Left lung (tissue), 10 donors: ENCODE data around the gene PPP1R13B. TPM values are rescaled to one million over a fixed set of nuclear protein-coding genes. Genes with fewer than 3 reads are reported as not detected.

Source experiments
- ATAC-seq: fragments of 200-7000 bp; cut with Tn5 transposase; one replicate; pipeline ENCODE4 v1.9.1; 2020; ENCODE audit warnings: moderate library complexity
- DNase-seq, 4 donors: peaks; one replicate each; pipeline ENCODE4 v3.0.0-alpha.2; 2013 to 2020
- H3K27ac ChIP-seq, 2 donors: fragments of 200-600 bp; sonication (generic) in 1 of 2; one replicate each; pipeline versions ENCODE4 v1.5.0 to v1.8.0; 2020 to 2021
- H3K27me3 ChIP-seq, 2 donors: fragments of 200-600 bp; sonication (generic) in 1 of 2; one replicate each; pipeline versions ENCODE4 v1.5.0 to v1.8.0; 2020 to 2021
- H3K36me3 ChIP-seq, 2 donors: fragments of 200-600 bp; sonication (generic) in 1 of 2; one replicate each; pipeline versions ENCODE4 v1.5.0 to v1.8.0; 2020 to 2021
- H3K4me1 ChIP-seq, 2 donors: fragments of 200-600 bp; one replicate each; pipeline ENCODE4 v1.8.0; 2021
- H3K4me3 ChIP-seq, 2 donors: fragments of 200-600 bp; sonication (generic) in 1 of 2; one replicate each; pipeline versions ENCODE4 v1.5.0 to v1.8.0; 2020 to 2021; ENCODE audit warnings: mild to moderate bottlenecking in 1 of 2
- H3K9me3 ChIP-seq, 2 donors: fragments of 200-600 bp; sonication (generic) in 1 of 2; one replicate each; pipeline versions ENCODE4 v1.5.0 to v1.8.0; 2020 to 2021
- CTCF ChIP-seq, 2 donors: fragments of 200-600 bp; sonication (generic) in 1 of 2; IDR thresholded peaks; one replicate each; pipeline versions ENCODE4 v1.5.0 to v1.8.0; 2021; ENCODE audit warnings: antibody characterized with exemption in 2 of 2
- intact Hi-C, 2 donors: fragments of 100-400 bp; cut with DNase I; formaldehyde crosslinking; loops; one replicate each; pipeline versions ENCODE4 v1.11.2 to v1.14.2; 2022
- polyA plus RNA-seq, 6 donors: library from polyadenylated mRNA; unstranded; fragments of 120-200 nt; gene quantifications; one replicate each; pipeline ENCODE4 v1.2.1, GENCODE V29; 2013; ENCODE audit not compliant: insufficient read length in 6 of 6
- total RNA-seq, 2 donors: library from RNA; stranded (reverse); fragmentation: NEBNext Ultra II Directional; extraction: Animal tissue kit (Norgen Biotek cat#: 25700); gene quantifications; one replicate each; pipeline ENCODE4 v1.2.1, GENCODE V29; 2021
- donor health status: DM: no; HTN: yes; CAD: no.
- donor health status: DM: no; HTN: no; CAD: no.

The PPP1R13B gene
- total and polyA plus RNA-seq, 8 donors: 48.0 to 86.9 (median 61.7) TPM

GRCh38 chr14:103875010-103875409, 27.6 kb upstream of the PPP1R13B start:
- intact Hi-C loops: no loop called here

GRCh38 chr14:103872481-103873113, 25.2 kb upstream of the PPP1R13B start:
- H3K9me3 ChIP-seq: no peaks in the 10 kb centered on the region
- H3K36me3 ChIP-seq: no peaks in the 10 kb centered on the region
- peak overlapping the region; percentile 69 to 70 for H3K27ac ChIP-seq
- H3K4me3 ChIP-seq: peak overlapping the region; percentile 31 to 46
- H3K4me1 ChIP-seq: peaks cover 9 to 26% of the 10 kb centered on the region in 2 donors
- peaks cover 0 to 9% of the 10 kb centered on the region in 2 donors for H3K27me3 ChIP-seq
- ATAC-seq: no peak
- DNase-seq: no peak
- no peak for TF ChIP-seq CTCF (IDR thresholded peaks at IDR 0.05)
- intact Hi-C loops: no loop called here

More at GRCh38 chr14:103875010-103875409, 27.6 kb upstream of the PPP1R13B start:
- Histone ChIP-seq H3K36me3 (no peaks in the 10 kb centered on the region), H3K27me3 (peaks cover 0 to 19% of the 10 kb centered on the region in 2 donors), H3K9me3 (no peaks in the 10 kb centered on the region), H3K4me1 (peaks cover 12 to 27% of the 10 kb centered on the region in 2 donors), H3K27ac (no peak overlapping the region), H3K4me3 (no peak overlapping the region)
- TF ChIP-seq CTCF (IDR thresholded peaks at IDR 0.05): no peak
- DNase-seq (no peak), ATAC-seq (no peak)

GRCh38 chr14:103871596-103872480, 24.5 kb upstream of the PPP1R13B start:
- DNase-seq (peak in 3 of 4 donors; percentile 80 to 92 (median 81)), ATAC-seq (peak; percentile 97)
- intact Hi-C loops: no loop called here
- H3K27ac ChIP-seq: peak overlapping the region; percentile 69 to 70
- H3K4me3 ChIP-seq: peak overlapping the region; percentile 31 to 46
- TF ChIP-seq CTCF (IDR thresholded peaks at IDR 0.05): no peak
- H3K27me3 ChIP-seq: peaks cover 0 to 9% of the 10 kb centered on the region in 2 donors
- H3K9me3 ChIP-seq: no peaks in the 10 kb centered on the region
- peaks cover 9 to 29% of the 10 kb centered on the region in 2 donors for H3K4me1 ChIP-seq
- no peaks in the 10 kb centered on the region for H3K36me3 ChIP-seq

- no peak for TF ChIP-seq CTCF (IDR thresholded peaks at IDR 0.05)
- Histone ChIP-seq H3K27me3 (peaks cover 0 to 9% of the 10 kb centered on the region in 2 donors), H3K36me3 (no peaks in the 10 kb centered on the region), H3K9me3 (no peaks in the 10 kb centered on the region), H3K4me1 (peaks cover 9 to 29% of the 10 kb centered on the region in 2 donors), H3K4me3 (no peak overlapping the region), H3K27ac (peak overlapping the region; percentile 69 to 70)
- intact Hi-C loops: no loop called here
- DNase-seq (no peak), ATAC-seq (no peak)
Observed at GRCh38 chr14:103870891-103871595, 23.7 kb upstream of the PPP1R13B start.
